K562 (cell line): ENCODE results near the gene VPS33A. TPM values are rescaled to one million over a fixed set of nuclear protein-coding genes. Genes with fewer than 3 reads are reported as not detected.

Source experiments
- ATAC-seq: fragments of 200-7000 bp; cut with Tn5 transposase; 3 replicates; pipeline ENCODE4 v1.9.1; 2020; ENCODE audit warnings: moderate library complexity
- BruUV-seq: library from RNA; stranded (reverse); fragments of 400-500 nt; replicated peaks from 2 replicates; lab custom pipeline; 2021; lab: Mats Ljungman, UMichigan
- CTCF ChIA-PET: fragments of 300-600 bp; formaldehyde crosslinking; extraction: SDS; loops from one replicate; lab custom pipeline; 2021; ENCODE audit warnings: low intra/inter-chr PET ratio; lab: Yijun Ruan, JAX
- POLR2A ChIA-PET: fragments of 300-600, 350-650 bp; sonication (Branson Sonifier 250); formaldehyde crosslinking; extraction: SDS; loops from one replicate; lab custom pipeline; 2021; ENCODE audit warnings: antibody characterized with exemption, inconsistent platforms; lab: Yijun Ruan, JAX
- DNase-seq, 4 experiments: peaks; one replicate each; pipeline versions ENCODE4 v3.0.0 to v3.0.0-alpha.2; 2011 to 2018; ENCODE audit warnings: low spot score in 3 of 4, mixed read lengths in 3 of 4; ENCODE audit errors: extremely low read depth in 1 of 4
- FAIRE-seq: peaks from 2 replicates; lab custom pipeline; 2011; peaks lifted over from hg19 to GRCh38; lab: Jason Lieb, UNC
- H2AFZ ChIP-seq: 2 replicates; pipeline ENCODE4 v1.6.0; 2011; ENCODE audit warnings: low read depth, low read length, control low read depth, inconsistent platforms
- H3K27ac ChIP-seq: fragments of 200-600 bp; 3 replicates; pipeline ENCODE4 v1.8.0; 2011; ENCODE audit warnings: low read depth, mild to moderate bottlenecking, control low read depth, inconsistent platforms, low read length, moderate library complexity, mixed read lengths; ENCODE audit errors: extremely low read depth
- H3K27me3 ChIP-seq, 2 experiments: fragments of 300-600 bp in 1 of 2; 2 replicates in 1 of 2; 3 replicates in 1 of 2; pipeline versions ENCODE4 v1.6.0 to v1.8.0; 2011; ENCODE audit warnings: inconsistent platforms in 2 of 2, low read length in 2 of 2, mild to moderate bottlenecking in 1 of 2, mixed read lengths in 1 of 2, moderate library complexity in 1 of 2; ENCODE audit not compliant: control insufficient read depth in 2 of 2, insufficient read depth in 2 of 2
- H3K36me3 ChIP-seq: fragments of 300-600 bp; 3 replicates; pipeline ENCODE4 v1.8.0; 2011; ENCODE audit warnings: mild to moderate bottlenecking, low read length, inconsistent platforms; ENCODE audit not compliant: control insufficient read depth, insufficient read depth
- H3K4me1 ChIP-seq, 2 experiments: fragments of 200-600 bp in 1 of 2; replicated peaks in 1 of 2; 2 replicates in 1 of 2; 3 replicates in 1 of 2; pipeline versions ENCODE4 v1.5.1 to v1.8.0; 2011; ENCODE audit warnings: inconsistent platforms in 2 of 2, low read length in 2 of 2, mild to moderate bottlenecking in 1 of 2, mixed read lengths in 1 of 2, moderate library complexity in 1 of 2; ENCODE audit not compliant: control insufficient read depth in 2 of 2, insufficient read depth in 2 of 2
- H3K4me2 ChIP-seq: 2 replicates; pipeline ENCODE4 v1.6.1; 2011; ENCODE audit warnings: low read length, control low read depth, inconsistent platforms, mixed read lengths; ENCODE audit not compliant: insufficient read depth
- H3K4me3 ChIP-seq: fragments of 200-600 bp; sonication (generic), shearing (Covaris generic); 2 replicates; pipeline ENCODE4 v1.5.1; 2016; ENCODE audit warnings: control low read depth, inconsistent platforms
- H3K79me2 ChIP-seq: fragments of 200-600 bp; 3 replicates; pipeline ENCODE4 v1.8.0; 2011; ENCODE audit warnings: low read length, inconsistent platforms; ENCODE audit not compliant: control insufficient read depth, insufficient read depth
- H3K9ac ChIP-seq, 2 experiments: 2 replicates each; pipeline versions ENCODE4 v1.6.0 to v1.6.1; 2011; ENCODE audit warnings: low read depth in 2 of 2, low read length in 2 of 2, control low read depth in 1 of 2, inconsistent platforms in 1 of 2, mild to moderate bottlenecking in 1 of 2, mixed read lengths in 1 of 2; ENCODE audit not compliant: insufficient read depth in 1 of 2
- H3K9me1 ChIP-seq: one replicate; pipeline ENCODE4 v1.6.0; 2011; ENCODE audit warnings: inconsistent platforms, mild to moderate bottlenecking, low read length, moderate library complexity; ENCODE audit not compliant: control insufficient read depth, insufficient read depth
- H3K9me3 ChIP-seq: replicated peaks from 2 replicates; pipeline ENCODE4 v1.5.1; 2011; ENCODE audit warnings: low read depth, low read length, inconsistent platforms; ENCODE audit not compliant: control insufficient read depth, insufficient read depth
- H4K20me1 ChIP-seq: replicated peaks from 2 replicates; pipeline ENCODE4 v1.6.1; 2011; ENCODE audit warnings: low read length, inconsistent platforms, mixed read lengths; ENCODE audit not compliant: control insufficient read depth, insufficient read depth
- BHLHE40 ChIP-seq: IDR thresholded peaks from 2 replicates; pipeline ENCODE4 v1.6.1; 2011; ENCODE audit warnings: low read length, improper control_type of control experiment
- IRF9 ChIP-seq: fragments of 450-650 bp; IDR thresholded peaks from 2 replicates; pipeline ENCODE4 v1.6.1; 2016; ENCODE audit warnings: missing biosample characterization, missing genetic modification characterization
- KAT2B ChIP-seq: IDR thresholded peaks from one replicate; pipeline ENCODE4 v1.6.1; 2012; ENCODE audit warnings: low read depth, mild to moderate bottlenecking, control low read depth, inconsistent platforms, low read length, moderate library complexity
- MED1 ChIP-seq: sonication (generic); formaldehyde crosslinking; IDR thresholded peaks from 2 replicates; pipeline ENCODE4 v1.8.1; 2023; ENCODE audit warnings: missing genetic modification reagents, borderline replicate concordance
- RBM25 ChIP-seq: fragments of 200-400 bp; formaldehyde crosslinking; IDR thresholded peaks from 2 replicates; pipeline ENCODE4 v1.6.1; 2018; ENCODE audit warnings: low read length, low read depth, moderate library complexity; ENCODE audit not compliant: severe bottlenecking
- SMAD3 ChIP-seq: fragments of 450-650 bp; formaldehyde crosslinking; conservative IDR thresholded peaks from 2 replicates; pipeline ENCODE4 v1.4.0; 2020; ENCODE audit warnings: mild to moderate bottlenecking
- SMAD4 ChIP-seq: fragments of 250-450 bp; sonication (Bioruptor Pico); conservative IDR thresholded peaks from 2 replicates; pipeline ENCODE4 v1.8.0; 2021; ENCODE audit warnings: inconsistent platforms, mild to moderate bottlenecking, moderate library complexity
- SREBF2 ChIP-seq: sonication (generic); formaldehyde crosslinking; IDR thresholded peaks from 2 replicates; pipeline ENCODE4 v1.4.0; 2020; ENCODE audit warnings: mild to moderate bottlenecking, missing genetic modification reagents
- TAF1 ChIP-seq: IDR thresholded peaks from 2 replicates; pipeline ENCODE4 v1.6.1; 2011; ENCODE audit warnings: mild to moderate bottlenecking, low read length, moderate library complexity; ENCODE audit not compliant: insufficient read depth, control insufficient read depth, severe bottlenecking; ENCODE audit errors: extremely low read depth
- WGBS: fragments of 100-300 bp; shearing (Covaris generic); methylation state at CpG from one replicate; pipeline ENCODE4 v1.1.6; 2016; ENCODE audit warnings: low coverage, mixed read lengths; ENCODE audit not compliant: insufficient coverage; ENCODE audit errors: missing lambda C conversion rate; 5-methylcytosine and 5-hydroxymethylcytosine counted together
- in situ Hi-C: fragments of 300-500 bp; cut with MboI; formaldehyde crosslinking; loops from 4 replicates; pipeline ENCODE4 v1.15.0; 2018; ENCODE audit warnings: inconsistent platforms, mixed read lengths
- intact Hi-C: fragments of 100-400 bp; cut with micrococcal nuclease; formaldehyde crosslinking; loops from 2 replicates; pipeline ENCODE4 v1.14.2; 2022
- polyA plus RNA-seq, 8 experiments: library from polyadenylated mRNA; depleted of rRNA in 4 of 8; stranded (reverse) in 5 of 8; unstranded in 3 of 8; fragments of >200 nt; fragmentation: Nextera tagmentation in 2 of 8; fragmentation: Illumina TruSeq in 1 of 8; extraction: Ambion mirVana in 2 of 8; extraction: Trizol in 1 of 8; gene quantifications; 2 replicates each; pipeline versions ENCODE4 v1.2.1 to v1.2.3, GENCODE V29; 2011 to 2014; ENCODE audit warnings: inconsistent platforms in 1 of 8, missing spikeins in 1 of 8
- total RNA-seq, 7 experiments: library from RNA; depleted of rRNA in 6 of 7; stranded (reverse); fragments of >200 nt in 6 of 7; fragmentation: Illumina TruSeq in 2 of 7; extraction: Trizol in 2 of 7; gene quantifications; 2 replicates each; pipeline versions ENCODE4 v1.2.1 to v1.2.3, GENCODE V29; 2011 to 2021; ENCODE audit warnings: low replicate concordance in 1 of 7

Gene VPS33A
- total and polyA plus RNA-seq, 9 of the 15 experiments (the other 6 are each of a cell fraction or from before 2014, with no cell fraction given) = 10.6 to 34.3 (median 25.3) TPM

- H3K4me1 ChIP-seq = peaks cover 2 to 9% of the 10 kb centered on the region in 2 experiments; a peak in 3 of 5 replicates
- H4K20me1 ChIP-seq = no peaks in the 10 kb centered on the region
- peak; percentile 65 for ATAC-seq
- peaks cover 26% of the 10 kb centered on the region for H3K36me3 ChIP-seq
- no peak overlapping the region; a peak in 1 of 4 replicates for H3K9ac ChIP-seq
- 37% methylated on average over 11 of the region's 11 CpGs for WGBS
- POLR2A ChIA-PET = interaction anchor here (0.7 to 1.6 kb wide), 8 partner anchors 9 to 23 kb away, joined by 3 to 6 read pairs (median 4); partner anchors contain the start of gene VPS33A
- no peaks in the 10 kb centered on the region for H3K79me2 ChIP-seq
- peak overlapping the region; percentile 13; the same call in 1 of the 3 replicates for H3K27ac ChIP-seq
- no peak overlapping the region for H3K4me3 ChIP-seq
- CTCF ChIA-PET = no interaction called here
- no peaks in the 10 kb centered on the region for H3K9me3 ChIP-seq
- peak; percentile 19 for FAIRE-seq
- intact Hi-C loops = no loop called here
- no peak for TF ChIP-seq MED1
- TF ChIP-seq SMAD3 (CRISPR knock-in tag) = no peak
- TF ChIP-seq IRF9 (tag) = no peak
- TF ChIP-seq TAF1 = no peak
- no peak for TF ChIP-seq KAT2B
- no peak for TF ChIP-seq RBM25
- TF ChIP-seq SREBF2 (CRISPR knock-in tag) = no peak
- TF ChIP-seq SMAD4 = no peak
- no peak for TF ChIP-seq BHLHE40
- TF ChIP-seq, all 486 proteins: peak for 0
- no TSS peak for BruUV-seq
- H3K27me3 ChIP-seq = no peaks in the 10 kb centered on the region
- H3K4me2 ChIP-seq = 0 out of 2 replicates have a peak overlapping the region, but pooled peaks have one; percentile 32
- in situ Hi-C loops = no loop called here
- DNase-seq = no peak
- no peaks in the 10 kb centered on the region for H3K9me1 ChIP-seq
- peak overlapping the region; percentile 27; the same call in 1 of the 2 replicates for H2AFZ ChIP-seq
Observed at GRCh38 chr12:122244565-122245371, 21.5 kb downstream of the VPS33A start.
